ACC112 (cell line): ENCODE results near the gene KLHL17.
A peak's percentile ranks its signal among the peaks of the same experiment; 100 is the strongest.

Source experiments
- H2AFZ ChIP-seq: fragments of 200-600 bp; sonication (generic); one replicate; pipeline ENCODE4 v1.6.0; 2017; ENCODE audit warnings: antibody characterized with exemption, low read length; ENCODE audit not compliant: unreplicated experiment
- H3K27ac ChIP-seq: fragments of 200-600 bp; sonication (generic); 2 replicates; pipeline ENCODE4 v1.5.1; 2014; ENCODE audit warnings: low read depth, mild to moderate bottlenecking, antibody characterized with exemption, low read length, moderate library complexity
- H3K27me3 ChIP-seq: fragments of 200-600 bp; sonication (generic); 2 replicates; pipeline ENCODE4 v1.6.1; 2014; ENCODE audit warnings: mild to moderate bottlenecking, antibody characterized with exemption, low read length, moderate library complexity, mixed read lengths; ENCODE audit not compliant: insufficient read depth
- H3K36me3 ChIP-seq: fragments of 200-600 bp; sonication (generic); 2 replicates; pipeline ENCODE4 v1.6.1; 2016; ENCODE audit warnings: mild to moderate bottlenecking, antibody characterized with exemption, low read length, moderate library complexity, mixed read lengths; ENCODE audit not compliant: insufficient read depth
- H3K4me1 ChIP-seq: fragments of 200-600 bp; sonication (generic); one replicate; pipeline ENCODE4 v1.6.1; 2016; ENCODE audit warnings: low read length, mixed read lengths; ENCODE audit not compliant: insufficient read depth, unreplicated experiment, control insufficient read depth
- H3K4me3 ChIP-seq: fragments of 200-600 bp; sonication (generic); 2 replicates; pipeline ENCODE4 v1.5.1; 2014; ENCODE audit warnings: mild to moderate bottlenecking, low read depth, low read length
- H3K79me2 ChIP-seq: fragments of 200-600 bp; sonication (generic); one replicate; pipeline ENCODE4 v1.6.0; 2016; ENCODE audit warnings: low read length; ENCODE audit not compliant: control insufficient read depth, unreplicated experiment, insufficient read depth

KLHL17 gene

GRCh38 chr1:997713-997992, 37.3 kb downstream of the KLHL17 start:
- H3K27me3 ChIP-seq: peaks cover 3% of the 10 kb centered on the region; the same call in 1 of the 2 replicates
- no peaks in the 10 kb centered on the region for H3K36me3 ChIP-seq
- peaks cover 5% of the 10 kb centered on the region for H3K79me2 ChIP-seq
- no peaks in the 10 kb centered on the region for H3K4me1 ChIP-seq
- H3K27ac ChIP-seq: no peak overlapping the region
- H3K4me3 ChIP-seq: no peak overlapping the region; the same call in 1 of the 2 replicates
- no peak overlapping the region for H2AFZ ChIP-seq

- Histone ChIP-seq H3K27ac (no peak overlapping the region), H2AFZ (no peak overlapping the region), H3K4me3 (peak overlapping the region; percentile 97), H3K4me1 (no peaks in the 10 kb centered on the region), H3K79me2 (peaks cover 5% of the 10 kb centered on the region), H3K36me3 (no peaks in the 10 kb centered on the region), H3K27me3 (peaks cover 3% of the 10 kb centered on the region; the same call in 1 of the 2 replicates)
These were observed 37.8 kb downstream of the KLHL17 start for GRCh38 chr1:997993-998744.

DNA sequence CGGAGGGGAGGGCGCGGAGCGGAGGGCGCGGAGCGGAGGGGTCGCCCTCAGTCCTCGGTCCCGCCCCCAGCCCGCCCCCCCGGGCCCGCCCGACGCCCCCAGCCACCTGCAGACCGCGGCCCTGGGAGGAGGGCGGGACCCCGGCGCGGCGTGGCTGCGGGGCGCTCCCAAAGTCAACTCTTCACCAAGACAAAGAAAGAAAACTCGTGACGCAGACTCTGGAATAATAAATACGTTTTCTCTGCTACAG, 38.3 kb downstream of the KLHL17 start:
- Histone ChIP-seq H3K27me3 (peaks cover 3% of the 10 kb centered on the region; the same call in 1 of the 2 replicates), H3K79me2 (peaks cover 5% of the 10 kb centered on the region), H3K4me1 (no peaks in the 10 kb centered on the region), H2AFZ (no peak overlapping the region), H3K4me3 (peak overlapping the region; percentile 97), H3K36me3 (no peaks in the 10 kb centered on the region), H3K27ac (peak overlapping the region; percentile 99; the same call in 1 of the 2 replicates)

DNA sequence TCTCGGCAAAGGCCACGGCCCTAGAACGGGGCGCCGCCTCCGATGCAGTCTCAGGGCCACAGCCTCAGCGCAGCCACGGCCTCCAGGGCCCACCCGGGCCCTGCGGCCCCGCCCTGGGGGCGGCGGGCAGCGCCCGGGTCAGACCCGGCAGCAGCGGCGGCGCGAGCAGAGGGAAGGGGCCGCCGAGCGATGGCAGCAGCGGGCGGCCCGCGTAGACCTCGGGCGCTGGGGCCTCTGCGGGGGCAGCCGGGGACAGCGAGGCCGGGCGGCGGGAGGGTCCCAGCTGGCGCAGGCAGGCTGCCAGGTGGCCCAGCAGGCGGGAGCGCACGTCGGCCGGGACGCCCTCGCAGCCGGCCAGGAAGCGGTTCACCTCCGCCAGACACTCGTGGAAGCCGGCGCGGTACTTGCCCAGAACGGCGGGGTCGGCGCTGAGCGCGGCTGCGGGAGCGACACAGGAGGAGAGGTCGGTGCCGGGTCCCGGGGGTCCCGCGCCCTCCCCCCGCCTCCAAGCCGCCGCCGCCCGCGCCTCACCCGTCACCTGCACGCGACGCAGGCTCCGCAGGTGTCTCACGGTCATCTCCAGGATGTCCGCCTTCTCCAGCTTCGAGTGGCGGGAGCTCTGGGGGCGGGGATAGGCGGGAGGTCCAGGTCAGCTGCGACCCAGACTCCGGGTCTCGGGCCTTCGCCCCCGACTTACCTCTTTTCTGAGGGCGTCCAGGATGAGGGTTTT, 38.8 kb downstream of the KLHL17 start:
- Histone ChIP-seq H3K4me1 (no peaks in the 10 kb centered on the region), H3K4me3 (peak overlapping the region; percentile 97), H3K27ac (peak overlapping the region; percentile 99; the same call in 1 of the 2 replicates), H3K36me3 (no peaks in the 10 kb centered on the region), H3K79me2 (peaks cover 5% of the 10 kb centered on the region), H2AFZ (no peak overlapping the region), H3K27me3 (peaks cover 3% of the 10 kb centered on the region; the same call in 1 of the 2 replicates)

DNA sequence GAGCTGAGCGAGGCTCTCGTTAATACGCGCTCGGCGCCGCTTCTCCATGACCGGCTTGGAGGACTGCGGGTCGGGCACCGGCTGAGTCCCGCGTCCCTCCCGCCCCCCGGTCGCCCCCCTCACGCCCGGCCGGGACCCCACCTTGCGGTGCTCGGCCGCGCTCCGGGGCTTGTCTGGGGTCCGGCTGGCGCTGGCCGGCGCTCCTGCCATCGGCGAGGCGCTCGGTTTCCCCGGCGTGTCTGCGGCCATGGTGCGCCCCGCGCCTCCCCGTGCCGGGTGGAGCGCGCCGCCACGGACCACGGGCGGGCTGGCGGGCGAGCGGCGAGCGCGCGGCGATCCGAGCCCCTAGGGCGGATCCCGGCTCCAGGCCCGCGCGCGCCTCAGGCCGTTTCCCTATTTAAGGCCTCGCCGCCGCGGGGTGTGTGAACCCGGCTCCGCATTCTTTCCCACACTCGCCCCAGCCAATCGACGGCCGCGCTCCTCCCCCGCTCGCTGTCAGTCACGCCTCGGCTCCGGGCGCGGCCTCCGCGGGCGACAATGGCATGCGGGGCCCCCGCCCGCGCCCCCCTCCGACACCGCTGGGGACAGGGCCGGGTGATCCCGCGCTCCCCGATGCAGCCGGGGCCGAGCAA, 39.5 kb downstream of the KLHL17 start, which contains the start of gene HES4:
Gene HES4, minus strand, starts transcription at position 373 of the 632 bp plus-strand sequence. Its CDS starts 124 bp downstream, at position 249.
- Histone ChIP-seq H3K4me1 (peaks cover 2% of the 10 kb centered on the region), H2AFZ (no peak within 1 kb of the TSS), H3K36me3 (no peaks in the 10 kb centered on the region), H3K4me3 (peak within 1 kb of the TSS; percentile 97), H3K79me2 (peaks cover 5% of the 10 kb centered on the region), H3K27me3 (peaks cover 3% of the 10 kb centered on the region; the same call in 1 of the 2 replicates), H3K27ac (peak within 1 kb of the TSS; percentile 99)

GRCh38 chr1:1000357-1001056, 40.1 kb downstream of the KLHL17 start:
- Histone ChIP-seq H3K4me1 (peaks cover 9% of the 10 kb centered on the region), H2AFZ (no peak overlapping the region), H3K79me2 (peaks cover 5% of the 10 kb centered on the region), H3K27ac (peak overlapping the region; percentile 99), H3K4me3 (peak overlapping the region; percentile 97), H3K27me3 (peaks cover 3% of the 10 kb centered on the region; the same call in 1 of the 2 replicates), H3K36me3 (no peaks in the 10 kb centered on the region)

GRCh38 chr1:1001057-1001783, 40.8 kb downstream of the KLHL17 start:
- H3K27ac ChIP-seq: peak overlapping the region; percentile 99
- H2AFZ ChIP-seq: no peak overlapping the region
- H3K79me2 ChIP-seq: peaks cover 5% of the 10 kb centered on the region
- H3K36me3 ChIP-seq: no peaks in the 10 kb centered on the region
- H3K4me1 ChIP-seq: peaks cover 13% of the 10 kb centered on the region
- peaks cover 3% of the 10 kb centered on the region; the same call in 1 of the 2 replicates for H3K27me3 ChIP-seq
- peak overlapping the region; percentile 97 for H3K4me3 ChIP-seq

GRCh38 chr1:1003618-1004419, 43.4 kb downstream of the KLHL17 start:
- peaks cover 3% of the 10 kb centered on the region; the same call in 1 of the 2 replicates for H3K27me3 ChIP-seq
- peaks cover 5% of the 10 kb centered on the region for H3K79me2 ChIP-seq
- H3K27ac ChIP-seq: no peak overlapping the region
- no peak overlapping the region for H3K4me3 ChIP-seq
- H2AFZ ChIP-seq: no peak overlapping the region
- no peaks in the 10 kb centered on the region for H3K36me3 ChIP-seq
- H3K4me1 ChIP-seq: peaks cover 13% of the 10 kb centered on the region

- Histone ChIP-seq H3K79me2 (peaks cover 3% of the 10 kb centered on the region), H2AFZ (no peak overlapping the region), H3K4me1 (peaks cover 13% of the 10 kb centered on the region), H3K27ac (no peak overlapping the region), H3K36me3 (no peaks in the 10 kb centered on the region), H3K27me3 (peaks cover 3% of the 10 kb centered on the region; the same call in 1 of the 2 replicates), H3K4me3 (no peak overlapping the region)
These were observed 44.0 kb downstream of the KLHL17 start for GRCh38 chr1:1004420-1004779.
